Stimulated activated naive CD8-positive, alpha-beta T cell treated with anti-CD3 and anti-CD28 coated beads, Interleukin-15, Interleukin-2, amounts not matched to agents 100 ng/mL and 50 ng/mL, for 24 hours (primary cell): ENCODE data around the gene ETHE1.
"Not testable (repeated sequence)": the region's sequence is repeated elsewhere in the genome, so short reads cannot be mapped to it uniquely, and the experiment has no call there.

Source experiments
- H3K27ac Mint-ChIP-seq: one replicate; pipeline ENCODE4 v1.8.0; 2021; ENCODE audit warnings: mild to moderate bottlenecking, mixed read lengths
- H3K27me3 Mint-ChIP-seq: one replicate; pipeline ENCODE4 v1.8.0; 2021; ENCODE audit warnings: mixed read lengths
- H3K36me3 Mint-ChIP-seq: one replicate; pipeline ENCODE4 v1.8.0; 2021; ENCODE audit warnings: low read depth, mixed read lengths
- H3K4me1 Mint-ChIP-seq: one replicate; pipeline ENCODE4 v1.8.0; 2021; ENCODE audit warnings: low read depth, mixed read lengths
- H3K4me3 Mint-ChIP-seq: one replicate; pipeline ENCODE4 v1.8.0; 2021; ENCODE audit warnings: mild to moderate bottlenecking, mixed read lengths
- H3K9me3 Mint-ChIP-seq: one replicate; pipeline ENCODE4 v1.8.0; 2021; ENCODE audit warnings: mixed read lengths

The ETHE1 gene

GRCh38 chr19:43561139-43561970 lies 34.4 kb upstream of the ETHE1 start:
- peak overlapping the region; percentile 88 for H3K27ac Mint-ChIP-seq
- H3K36me3 Mint-ChIP-seq, result peaks cover 40% of the 10 kb centered on the region
- H3K9me3 Mint-ChIP-seq, result no peaks in the 10 kb centered on the region
- no peak overlapping the region for H3K4me3 Mint-ChIP-seq
- no peaks in the 10 kb centered on the region for H3K27me3 Mint-ChIP-seq
- H3K4me1 Mint-ChIP-seq, result peaks cover 54% of the 10 kb centered on the region

- Mint-ChIP-seq H3K36me3 (peaks cover 40% of the 10 kb centered on the region), H3K4me1 (peaks cover 53% of the 10 kb centered on the region), H3K27ac (peak overlapping the region; percentile 80)
These were observed 33.7 kb upstream of the ETHE1 start for GRCh38 chr19:43560687-43561086.

GRCh38 chr19:43555185-43555770 lies 28.3 kb upstream of the ETHE1 start:
- H3K36me3 Mint-ChIP-seq, result peaks cover 42% of the 10 kb centered on the region
- no peaks in the 10 kb centered on the region for H3K27me3 Mint-ChIP-seq
- peaks cover 11% of the 10 kb centered on the region for H3K4me1 Mint-ChIP-seq
- no peak overlapping the region for H3K4me3 Mint-ChIP-seq
- H3K9me3 Mint-ChIP-seq, result no peaks in the 10 kb centered on the region
- H3K27ac Mint-ChIP-seq, result no peak overlapping the region

More at GRCh38 chr19:43560687-43561086, 33.7 kb upstream of the ETHE1 start:
- Mint-ChIP-seq H3K4me3 (no peak overlapping the region), H3K9me3 (no peaks in the 10 kb centered on the region), H3K27me3 (no peaks in the 10 kb centered on the region)

- peaks cover 9% of the 10 kb centered on the region for H3K4me1 Mint-ChIP-seq
- H3K4me3 Mint-ChIP-seq, result no peak overlapping the region
These were observed 27.4 kb upstream of the ETHE1 start for GRCh38 chr19:43554317-43554895.

GRCh38 chr19:43553656-43554055 lies 26.7 kb upstream of the ETHE1 start:
- Mint-ChIP-seq H3K27me3 (no peaks in the 10 kb centered on the region), H3K4me3 (no peak overlapping the region), H3K36me3 (peaks cover 43% of the 10 kb centered on the region), H3K9me3 (no peaks in the 10 kb centered on the region), H3K4me1 (peaks cover 9% of the 10 kb centered on the region), H3K27ac (no peak overlapping the region)

More at GRCh38 chr19:43554317-43554895, 27.4 kb upstream of the ETHE1 start:
- no peak overlapping the region for H3K27ac Mint-ChIP-seq
- H3K27me3 Mint-ChIP-seq, result no peaks in the 10 kb centered on the region
- peaks cover 42% of the 10 kb centered on the region for H3K36me3 Mint-ChIP-seq
- H3K9me3 Mint-ChIP-seq, result no peaks in the 10 kb centered on the region

- H3K27ac Mint-ChIP-seq, result no peak overlapping the region
- H3K36me3 Mint-ChIP-seq, result peaks cover 42% of the 10 kb centered on the region
- H3K27me3 Mint-ChIP-seq, result no peaks in the 10 kb centered on the region
- no peaks in the 10 kb centered on the region for H3K9me3 Mint-ChIP-seq
- H3K4me1 Mint-ChIP-seq, result peaks cover 9% of the 10 kb centered on the region
- no peak overlapping the region for H3K4me3 Mint-ChIP-seq
These were observed 25.6 kb upstream of the ETHE1 start for GRCh38 chr19:43552616-43553015.

- Mint-ChIP-seq H3K27ac (no peak overlapping the region), H3K9me3 (no peaks in the 10 kb centered on the region), H3K4me1 (peaks cover 9% of the 10 kb centered on the region), H3K27me3 (no peaks in the 10 kb centered on the region), H3K4me3 (no peak overlapping the region), H3K36me3 (peaks cover 42% of the 10 kb centered on the region)
These were observed 25.1 kb upstream of the ETHE1 start for GRCh38 chr19:43552198-43552450.

- Mint-ChIP-seq H3K36me3 (peaks cover 42% of the 10 kb centered on the region), H3K27me3 (no peaks in the 10 kb centered on the region), H3K9me3 (no peaks in the 10 kb centered on the region), H3K4me3 (no peak overlapping the region), H3K4me1 (peaks cover 9% of the 10 kb centered on the region), H3K27ac (no peak overlapping the region)
These were observed 24.6 kb upstream of the ETHE1 start for GRCh38 chr19:43551399-43552197.

- peaks cover 27% of the 10 kb centered on the region for H3K36me3 Mint-ChIP-seq
- H3K4me3 Mint-ChIP-seq, result no peak overlapping the region
- no peaks in the 10 kb centered on the region for H3K4me1 Mint-ChIP-seq
- H3K9me3 Mint-ChIP-seq, result no peaks in the 10 kb centered on the region
- H3K27ac Mint-ChIP-seq, result no peak overlapping the region
- H3K27me3 Mint-ChIP-seq, result no peaks in the 10 kb centered on the region
These were observed 21.7 kb upstream of the ETHE1 start for GRCh38 chr19:43548706-43549105.

GRCh38 chr19:43547926-43548325 lies 20.9 kb upstream of the ETHE1 start:
- not testable (repeated sequence) for H3K27ac Mint-ChIP-seq, H3K27me3 Mint-ChIP-seq, H3K9me3 Mint-ChIP-seq, H3K4me3 Mint-ChIP-seq, H3K4me1 Mint-ChIP-seq
- peaks cover 29% of the 10 kb centered on the region for H3K36me3 Mint-ChIP-seq

GRCh38 chr19:43546581-43546980 lies 19.6 kb upstream of the ETHE1 start:
- Mint-ChIP-seq H3K4me3 (no peak overlapping the region), H3K36me3 (peaks cover 28% of the 10 kb centered on the region), H3K27me3 (no peaks in the 10 kb centered on the region), H3K9me3 (no peaks in the 10 kb centered on the region), H3K27ac (no peak overlapping the region), H3K4me1 (no peaks in the 10 kb centered on the region)

- no peaks in the 10 kb centered on the region for H3K9me3 Mint-ChIP-seq
- H3K27ac Mint-ChIP-seq, result no peak overlapping the region
- H3K36me3 Mint-ChIP-seq, result peaks cover 31% of the 10 kb centered on the region
- H3K27me3 Mint-ChIP-seq, result no peaks in the 10 kb centered on the region
- H3K4me1 Mint-ChIP-seq, result no peaks in the 10 kb centered on the region
- H3K4me3 Mint-ChIP-seq, result no peak overlapping the region
These were observed 19.0 kb upstream of the ETHE1 start for GRCh38 chr19:43545981-43546380.

- H3K4me1 Mint-ChIP-seq, result no peaks in the 10 kb centered on the region
- peaks cover 29% of the 10 kb centered on the region for H3K36me3 Mint-ChIP-seq
- no peak overlapping the region for H3K4me3 Mint-ChIP-seq
- H3K27me3 Mint-ChIP-seq, result no peaks in the 10 kb centered on the region
- H3K9me3 Mint-ChIP-seq, result no peaks in the 10 kb centered on the region
- no peak overlapping the region for H3K27ac Mint-ChIP-seq
These were observed 18.3 kb upstream of the ETHE1 start for GRCh38 chr19:43545276-43545675.

- Mint-ChIP-seq H3K27me3 (no peaks in the 10 kb centered on the region), H3K9me3 (peaks cover 4% of the 10 kb centered on the region), H3K27ac (no peak overlapping the region), H3K4me3 (no peak overlapping the region), H3K4me1 (no peaks in the 10 kb centered on the region), H3K36me3 (peaks cover 35% of the 10 kb centered on the region)
These were observed 17.1 kb upstream of the ETHE1 start for GRCh38 chr19:43544077-43544476.
